Thoracic aorta (tissue), 2 donors: ENCODE results near the gene ANKRD31. TPM values are rescaled to one million over a fixed set of nuclear protein-coding genes. Genes with fewer than 3 reads are reported as not detected.

Source experiments
- ATAC-seq: fragments of 150-250 bp; one replicate; pipeline ENCODE4 v1.8.0; 2017; ENCODE audit warnings: low read depth; ENCODE audit not compliant: insufficient number of reproducible peaks, low FRiP score
- DNase-seq: peaks from one replicate; pipeline ENCODE4 v3.0.0-alpha.2; 2020; ENCODE audit warnings: low spot score
- H3K27ac ChIP-seq, 2 donors: fragments of 200-600 bp; sonication (generic); 1 replicate in 1 of 2; 2 replicates in 1 of 2; pipeline ENCODE4 v1.5.1; 2016; ENCODE audit warnings: mild to moderate bottlenecking in 2 of 2, moderate library complexity in 2 of 2
- H3K27me3 ChIP-seq: fragments of 200-600 bp; sonication (generic); replicated peaks from 2 replicates; pipeline ENCODE4 v1.6.0; 2016; ENCODE audit warnings: mild to moderate bottlenecking; ENCODE audit not compliant: insufficient read depth
- H3K36me3 ChIP-seq: fragments of 200-600 bp; sonication (generic); one replicate; pipeline ENCODE4 v1.5.1; 2016
- H3K4me1 ChIP-seq, 2 donors: fragments of 200-600 bp; sonication (generic); 1 replicate in 1 of 2; 2 replicates in 1 of 2; pipeline versions ENCODE4 v1.5.1 to v1.6.0; 2016; ENCODE audit warnings: low read depth in 2 of 2, mild to moderate bottlenecking in 1 of 2; ENCODE audit not compliant: control insufficient read depth in 1 of 2
- H3K4me3 ChIP-seq: fragments of 200-600 bp; sonication (generic); 2 replicates; pipeline ENCODE4 v1.5.1; 2016; ENCODE audit warnings: mild to moderate bottlenecking
- H3K9me3 ChIP-seq: fragments of 200-600 bp; sonication (generic); 2 replicates; pipeline ENCODE4 v1.5.1; 2016
- CTCF ChIP-seq: fragments of 200-600 bp; sonication (generic); IDR thresholded peaks from one replicate; pipeline ENCODE4 v1.5.1; 2019; ENCODE audit warnings: antibody characterized with exemption
- total RNA-seq, 2 donors: library from RNA; depleted of rRNA; stranded (reverse); fragments of >200 nt; gene quantifications; one replicate each; pipeline versions ENCODE4 v1.1.0 to v1.2.3, GENCODE V29; 2016

Gene ANKRD31
- total RNA-seq, 2 donors from 2014 or later, result 0.14 TPM; not detected in 1

- Histone ChIP-seq H3K4me1 (peaks cover 9 to 14% of the 10 kb centered on the region in 2 donors), H3K27me3 (no peaks in the 10 kb centered on the region), H3K36me3 (no peaks in the 10 kb centered on the region), H3K27ac (no peak overlapping the region), H3K9me3 (no peaks in the 10 kb centered on the region), H3K4me3 (no peak overlapping the region)
- no peak for DNase-seq
- ATAC-seq, result no peak
- TF ChIP-seq CTCF, result no peak
These were observed 192.3 kb downstream of the ANKRD31 start for GRCh38 chr5:75044406-75044805.

- no peak for ATAC-seq
- TF ChIP-seq CTCF, result no peak
- Histone ChIP-seq H3K4me3 (no peak overlapping the region), H3K9me3 (no peaks in the 10 kb centered on the region), H3K36me3 (no peaks in the 10 kb centered on the region), H3K27me3 (no peaks in the 10 kb centered on the region), H3K27ac (no peak overlapping the region), H3K4me1 (peaks cover 5 to 7% of the 10 kb centered on the region in 2 donors)
- DNase-seq, result no peak
These were observed 192.9 kb downstream of the ANKRD31 start for GRCh38 chr5:75043633-75044264.

GRCh38 chr5:75042522-75042921 is 194.2 kb downstream of the ANKRD31 start:
- Histone ChIP-seq H3K27me3 (no peaks in the 10 kb centered on the region), H3K27ac (no peak overlapping the region), H3K4me1 (no peaks in the 10 kb centered on the region), H3K36me3 (no peaks in the 10 kb centered on the region), H3K4me3 (no peak overlapping the region), H3K9me3 (no peaks in the 10 kb centered on the region)
- TF ChIP-seq CTCF, result no peak
- ATAC-seq (no peak), DNase-seq (no peak)

GRCh38 chr5:75040973-75041372 is 195.7 kb downstream of the ANKRD31 start:
- Histone ChIP-seq H3K4me1 (no peaks in the 10 kb centered on the region), H3K27me3 (no peaks in the 10 kb centered on the region), H3K9me3 (no peaks in the 10 kb centered on the region), H3K27ac (no peak overlapping the region), H3K36me3 (no peaks in the 10 kb centered on the region), H3K4me3 (no peak overlapping the region)
- DNase-seq (no peak), ATAC-seq (no peak)
- TF ChIP-seq CTCF, result no peak

GRCh38 chr5:75037106-75037505 is 199.6 kb downstream of the ANKRD31 start:
- Histone ChIP-seq H3K4me1 (no peaks in the 10 kb centered on the region), H3K9me3 (no peaks in the 10 kb centered on the region), H3K4me3 (no peak overlapping the region), H3K36me3 (no peaks in the 10 kb centered on the region), H3K27me3 (no peaks in the 10 kb centered on the region), H3K27ac (no peak overlapping the region)
- DNase-seq, result no peak
- TF ChIP-seq CTCF, result no peak
- ATAC-seq, result no peak
